ENCODE results near the gene GIMAP4. TPM values are rescaled to one million over a fixed set of nuclear protein-coding genes. Genes with fewer than 3 reads are reported as not detected.
"Not testable (repeated sequence)": the region's sequence is repeated elsewhere in the genome, so short reads cannot be mapped to it uniquely, and the experiment has no call there.

GIMAP4 gene
- total RNA-seq, 1 experiment from 2014 or later = not detected

GRCh38 chr7:150595361-150595760, 28.2 kb downstream of the GIMAP4 start:
- POLR2A ChIA-PET (ENCODE audit: low non-redundant PET) = no interaction called here
- BruUV-seq (replicated peaks) = no TSS peak

DNA sequence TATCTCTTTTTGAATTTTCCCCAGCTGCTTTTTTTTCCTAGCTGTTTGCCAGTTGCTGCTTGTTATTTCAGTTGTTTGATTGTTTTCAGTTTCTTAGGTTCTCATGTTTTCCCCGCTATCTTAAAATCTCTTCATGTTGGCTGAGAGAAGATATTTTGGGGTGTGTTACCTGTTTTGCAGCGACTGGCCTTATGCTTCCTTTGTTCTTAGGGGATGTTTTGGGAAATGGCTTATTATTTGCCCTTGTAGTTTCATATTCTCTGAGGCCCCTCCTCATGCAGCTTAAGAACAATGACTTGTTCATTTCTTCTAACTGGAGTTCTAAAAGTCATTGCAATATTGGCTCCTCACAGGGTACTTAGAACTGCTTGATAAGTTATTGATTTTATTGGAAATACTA, 36.4 kb downstream of the GIMAP4 start:
- H3K27me3 ChIP-seq (replicated peaks; ENCODE audit: insufficient read depth, low read depth, low read length, poor library complexity); intact Hi-C loops (cut with micrococcal nuclease; ENCODE audit: unreplicated experiment); H3K9me3 ChIP-seq (ENCODE audit: low read depth, low read length, poor library complexity, severe bottlenecking); POLR2A ChIA-PET (ENCODE audit: low non-redundant PET); H3K4me3 ChIP-seq (ENCODE audit: low read depth, low read length, poor library complexity, severe bottlenecking); DNase-seq (ENCODE audit: low spot score); BruUV-seq (replicated peaks); H3K27ac ChIP-seq (ENCODE audit: low read depth, low read length, poor library complexity, severe bottlenecking); CTCF ChIA-PET; H3K4me1 ChIP-seq (ENCODE audit: insufficient read depth, low read length, poor library complexity, severe bottlenecking); H3K36me3 ChIP-seq (ENCODE audit: insufficient read depth, low read length, poor library complexity, severe bottlenecking): not testable (repeated sequence)

More at GRCh38 chr7:150595361-150595760, 28.2 kb downstream of the GIMAP4 start:
- Histone ChIP-seq H3K4me1 (ENCODE audit: insufficient read depth, low read length, poor library complexity, severe bottlenecking) (no peaks in the 10 kb centered on the region), H3K27ac (ENCODE audit: low read depth, low read length, poor library complexity, severe bottlenecking) (no peak overlapping the region), H3K4me3 (ENCODE audit: low read depth, low read length, poor library complexity, severe bottlenecking) (no peak overlapping the region), H3K9me3 (ENCODE audit: low read depth, low read length, poor library complexity, severe bottlenecking) (no peaks in the 10 kb centered on the region), H3K27me3 (replicated peaks; ENCODE audit: insufficient read depth, low read depth, low read length, poor library complexity) (no peaks in the 10 kb centered on the region), H3K36me3 (ENCODE audit: insufficient read depth, low read length, poor library complexity, severe bottlenecking) (no peaks in the 10 kb centered on the region)
- TF ChIP-seq CTCF (conservative IDR thresholded peaks at IDR 0.05; ENCODE audit: low read depth, low read length) (no peak), EZH2 (IDR thresholded peaks at IDR 0.05; ENCODE audit: borderline replicate concordance, low read depth, low read length, poor library complexity, severe bottlenecking) (no peak)
- CTCF ChIA-PET = no interaction called here
- intact Hi-C loops (cut with micrococcal nuclease; ENCODE audit: unreplicated experiment) = no loop called here
- DNase-seq (ENCODE audit: low spot score) = no peak

DNA sequence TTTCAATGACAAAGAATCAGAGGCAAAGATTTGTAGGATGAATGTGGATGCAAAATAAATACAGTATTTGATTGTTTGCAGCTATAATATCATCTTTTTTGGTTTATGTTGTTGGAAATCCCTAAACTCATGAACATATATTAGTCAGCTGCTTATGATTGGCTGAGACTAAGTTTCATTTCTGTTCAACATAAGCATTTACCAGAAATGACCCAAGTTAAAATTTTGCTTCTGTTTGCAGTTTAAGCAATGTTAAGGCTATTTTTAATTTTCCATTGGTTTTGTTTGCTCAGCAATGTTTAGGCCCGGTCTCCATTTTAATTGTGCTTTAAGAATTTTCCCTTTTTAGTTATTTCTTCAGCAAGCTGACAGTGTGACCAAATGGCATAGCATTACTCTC, 43.0 kb downstream of the GIMAP4 start:
- no peaks in the 10 kb centered on the region for H3K4me1 ChIP-seq (ENCODE audit: insufficient read depth, low read length, poor library complexity, severe bottlenecking)
- intact Hi-C loops (cut with micrococcal nuclease; ENCODE audit: unreplicated experiment) = no loop called here
- H3K27ac ChIP-seq (ENCODE audit: low read depth, low read length, poor library complexity, severe bottlenecking) = no peak overlapping the region
- H3K4me3 ChIP-seq (ENCODE audit: low read depth, low read length, poor library complexity, severe bottlenecking) = no peak overlapping the region
- TF ChIP-seq EZH2 (IDR thresholded peaks at IDR 0.05; ENCODE audit: borderline replicate concordance, low read depth, low read length, poor library complexity, severe bottlenecking) (no peak), CTCF (conservative IDR thresholded peaks at IDR 0.05; ENCODE audit: low read depth, low read length) (no peak)
- no peaks in the 10 kb centered on the region for H3K27me3 ChIP-seq (replicated peaks; ENCODE audit: insufficient read depth, low read depth, low read length, poor library complexity)
- no TSS peak for BruUV-seq (replicated peaks)
- ChIA-PET CTCF (no interaction called here), POLR2A (ENCODE audit: low non-redundant PET) (no interaction called here)
- no peaks in the 10 kb centered on the region for H3K36me3 ChIP-seq (ENCODE audit: insufficient read depth, low read length, poor library complexity, severe bottlenecking)
- no peak for DNase-seq (ENCODE audit: low spot score)
- no peaks in the 10 kb centered on the region for H3K9me3 ChIP-seq (ENCODE audit: low read depth, low read length, poor library complexity, severe bottlenecking)

DNA sequence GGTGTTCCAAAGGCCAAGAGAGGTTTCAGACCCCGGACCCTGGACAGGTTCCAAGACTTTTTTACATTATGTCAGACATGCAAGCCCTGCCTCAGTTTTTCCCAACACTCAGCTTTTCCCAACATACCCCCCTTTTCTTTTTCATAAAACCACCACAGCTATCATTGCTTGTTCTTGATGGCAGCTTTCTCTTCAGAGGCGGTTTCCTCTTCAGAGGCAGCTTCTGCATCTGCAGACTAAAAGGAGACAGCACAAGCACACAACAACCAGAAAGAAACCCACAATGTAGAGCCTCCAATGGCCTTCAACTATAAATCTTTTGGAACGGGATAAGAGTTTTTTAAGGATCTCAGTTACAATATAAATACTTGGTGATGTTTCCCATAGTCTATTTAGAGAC, 45.7 kb downstream of the GIMAP4 start:
- Histone ChIP-seq H3K9me3 (ENCODE audit: low read depth, low read length, poor library complexity, severe bottlenecking) (no peaks in the 10 kb centered on the region), H3K36me3 (ENCODE audit: insufficient read depth, low read length, poor library complexity, severe bottlenecking) (no peaks in the 10 kb centered on the region), H3K27ac (ENCODE audit: low read depth, low read length, poor library complexity, severe bottlenecking) (no peak overlapping the region), H3K27me3 (replicated peaks; ENCODE audit: insufficient read depth, low read depth, low read length, poor library complexity) (no peaks in the 10 kb centered on the region), H3K4me3 (ENCODE audit: low read depth, low read length, poor library complexity, severe bottlenecking) (no peak overlapping the region), H3K4me1 (ENCODE audit: insufficient read depth, low read length, poor library complexity, severe bottlenecking) (no peaks in the 10 kb centered on the region)
- BruUV-seq (replicated peaks) = no TSS peak
- intact Hi-C loops (cut with micrococcal nuclease; ENCODE audit: unreplicated experiment) = no loop called here
- DNase-seq (ENCODE audit: low spot score) = no peak
- ChIA-PET POLR2A (ENCODE audit: low non-redundant PET) (no interaction called here), CTCF (no interaction called here)
- TF ChIP-seq CTCF (conservative IDR thresholded peaks at IDR 0.05; ENCODE audit: low read depth, low read length) (no peak), EZH2 (IDR thresholded peaks at IDR 0.05; ENCODE audit: borderline replicate concordance, low read depth, low read length, poor library complexity, severe bottlenecking) (no peak)

Measured in A673 (cell line).